OCI-LY1 (cell line): ENCODE measurements around the gene A2ML1.
"Not testable (repeated sequence)": the region's sequence is repeated elsewhere in the genome, so short reads cannot be mapped to it uniquely, and the experiment has no call there.

Experiments used
- H2AFZ ChIP-seq: fragments of 200-600 bp; sonication (generic), shearing (Covaris generic); 2 replicates; pipeline ENCODE4 v1.6.0; 2014; ENCODE audit warnings: antibody characterized with exemption, mild to moderate bottlenecking, low read length
- H3F3A ChIP-seq: fragments of 200-600 bp; sonication (generic), shearing (Covaris generic); 2 replicates; pipeline ENCODE4 v1.6.0; 2014; ENCODE audit warnings: mild to moderate bottlenecking, antibody characterized with exemption, low read length, moderate library complexity; ENCODE audit not compliant: insufficient read depth
- H3K27ac ChIP-seq: fragments of 200-600 bp; sonication (generic); 2 replicates; pipeline ENCODE4 v1.5.1; 2014; ENCODE audit warnings: low read length, mixed run types, mild to moderate bottlenecking, low read depth; ENCODE audit not compliant: poor library complexity, severe bottlenecking
- H3K27me3 ChIP-seq: fragments of 200-600 bp; sonication (generic); 2 replicates; pipeline ENCODE4 v1.6.0; 2014; ENCODE audit warnings: antibody characterized with exemption, mild to moderate bottlenecking, low read length, moderate library complexity; ENCODE audit not compliant: insufficient read depth
- H3K36me3 ChIP-seq: fragments of 200-600 bp; sonication (generic); 2 replicates; pipeline ENCODE4 v1.6.1; 2014; ENCODE audit warnings: mild to moderate bottlenecking, antibody characterized with exemption, low read length, moderate library complexity, mixed read lengths; ENCODE audit not compliant: insufficient read depth
- H3K4me1 ChIP-seq: fragments of 200-600 bp; sonication (generic); 2 replicates; pipeline ENCODE4 v1.5.1; 2014; ENCODE audit warnings: mild to moderate bottlenecking, low read length, moderate library complexity; ENCODE audit not compliant: insufficient read depth, severe bottlenecking
- H3K4me2 ChIP-seq: fragments of 200-600 bp; sonication (generic), shearing (Covaris generic); 2 replicates; pipeline ENCODE4 v1.6.1; 2014; ENCODE audit warnings: low read length
- H3K4me3 ChIP-seq: fragments of 200-600 bp; sonication (generic); 2 replicates; pipeline ENCODE4 v1.5.1; 2014; ENCODE audit warnings: low read length, low read depth, mild to moderate bottlenecking, mixed read lengths; ENCODE audit not compliant: poor library complexity, severe bottlenecking
- H3K79me2 ChIP-seq: fragments of 200-600 bp; shearing (Covaris generic); 2 replicates; pipeline ENCODE4 v1.6.1; 2016; ENCODE audit warnings: mixed run types, low read length, mixed read lengths; ENCODE audit not compliant: insufficient read depth
- H3K9ac ChIP-seq: fragments of 200-600 bp; sonication (generic), shearing (Covaris generic); 2 replicates; pipeline ENCODE4 v1.6.1; 2014; ENCODE audit warnings: mild to moderate bottlenecking, low read length, mixed read lengths
- H3K9me2 ChIP-seq: fragments of 200-600 bp; sonication (generic), shearing (Covaris generic); 2 replicates; pipeline ENCODE4 v1.6.1; 2014; ENCODE audit warnings: low read depth, mild to moderate bottlenecking, low read length, mixed read lengths
- H3K9me3 ChIP-seq: fragments of 200-600 bp; shearing (Covaris generic); 2 replicates; pipeline ENCODE4 v1.6.1; 2014; ENCODE audit warnings: low read length, mixed read lengths
- H4K20me1 ChIP-seq: fragments of 200-600 bp; sonication (generic), shearing (Covaris generic); 2 replicates; pipeline ENCODE4 v1.6.0; 2016; ENCODE audit warnings: mild to moderate bottlenecking, low read length; ENCODE audit not compliant: insufficient read depth
- CTCF ChIP-seq: fragments of 200-600 bp; sonication (generic), shearing (Covaris generic); IDR thresholded peaks from 2 replicates; pipeline ENCODE4 v1.5.1; 2017; ENCODE audit warnings: mild to moderate bottlenecking, antibody characterized with exemption, low read length, moderate library complexity, mixed read lengths
- EZH2 ChIP-seq: fragments of 200-600 bp; sonication (generic), shearing (Covaris generic); IDR thresholded peaks from 2 replicates; pipeline ENCODE4 v1.8.0; 2017; ENCODE audit warnings: borderline replicate concordance, mixed run types, mild to moderate bottlenecking, antibody characterized with exemption, low read length, moderate library complexity, mixed read lengths

The A2ML1 gene

GRCh38 chr12:8914033-8914715, 91.8 kb downstream of the A2ML1 start, which contains the start of gene PHC1:
Gene PHC1 (plus strand): TSS chr12:8914509. CDS start chr12:8917678, 3,169 bp downstream.
- H2AFZ ChIP-seq, result 0 out of 2 replicates have a peak within 1 kb of the TSS, but pooled peaks have one; percentile 27
- peak within 1 kb of the TSS; percentile 27 for H3K27ac ChIP-seq
- peak within 1 kb of the TSS; percentile 70 for H3K9ac ChIP-seq
- H4K20me1 ChIP-seq, H3F3A ChIP-seq, H3K9me3 ChIP-seq, H3K9me2 ChIP-seq, H3K79me2 ChIP-seq, H3K36me3 ChIP-seq, H3K27me3 ChIP-seq: not testable (repeated sequence)
- H3K4me2 ChIP-seq, result peak within 1 kb of the TSS; percentile 84
- peak; percentile 41; the same call in 1 of the 2 replicates for TF ChIP-seq CTCF
- peak within 1 kb of the TSS; percentile 73 for H3K4me3 ChIP-seq
- H3K4me1 ChIP-seq, result peaks cover 45% of the 10 kb centered on the region

- no peaks in the 10 kb centered on the region for H4K20me1 ChIP-seq
- H3K27ac ChIP-seq, result no peak overlapping the region
- H3K9ac ChIP-seq, result peak overlapping the region; percentile 70
- H2AFZ ChIP-seq, result no peak overlapping the region
- peaks cover 6% of the 10 kb centered on the region; the same call in 1 of the 2 replicates for H3K36me3 ChIP-seq
- H3K4me2 ChIP-seq, result peak overlapping the region; percentile 84
- TF ChIP-seq EZH2 (no peak), CTCF (no peak)
- H3K79me2 ChIP-seq, result 0 out of 2 replicates have a peak, but pooled peaks cover 6% of the 10 kb centered on the region
- H3K27me3 ChIP-seq, result no peaks in the 10 kb centered on the region
- H3K4me1 ChIP-seq, result peaks cover 45% of the 10 kb centered on the region
- no peaks in the 10 kb centered on the region for H3K9me3 ChIP-seq
- peaks cover 7% of the 10 kb centered on the region; the same call in 1 of the 2 replicates for H3F3A ChIP-seq
- peak overlapping the region; percentile 73 for H3K4me3 ChIP-seq
- H3K9me2 ChIP-seq, result no peaks in the 10 kb centered on the region
Measured at GRCh38 chr12:8914716-8915526, 92.5 kb downstream of the A2ML1 start.

DNA sequence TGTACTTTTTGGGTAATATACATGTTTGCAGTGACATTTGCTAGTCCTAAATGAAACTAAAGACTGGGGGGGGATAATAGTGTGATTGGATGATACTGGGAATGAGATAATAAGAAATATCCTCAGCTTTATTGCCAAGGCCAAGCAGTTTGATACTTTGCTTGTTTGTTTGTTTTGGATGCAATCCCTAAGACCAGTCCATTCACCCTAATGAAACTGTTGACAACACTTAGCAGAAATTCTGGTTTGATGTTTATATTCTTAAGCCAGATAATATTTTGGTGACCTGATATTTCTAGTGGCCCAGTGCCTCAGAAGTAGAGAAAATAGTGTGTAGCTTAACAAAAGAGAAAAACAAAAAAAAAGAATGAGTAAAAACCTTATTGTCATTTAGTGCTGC, 93.7 kb downstream of the A2ML1 start:
- peak overlapping the region; percentile 73 for H3K4me3 ChIP-seq
- H3K9me3 ChIP-seq, result no peaks in the 10 kb centered on the region
- no peaks in the 10 kb centered on the region for H3K9me2 ChIP-seq
- peaks cover 15% of the 10 kb centered on the region; the same call in 1 of the 2 replicates for H3K36me3 ChIP-seq
- TF ChIP-seq CTCF, result no peak
- no peak for TF ChIP-seq EZH2
- peaks cover 43% of the 10 kb centered on the region for H3K4me1 ChIP-seq
- peak overlapping the region; percentile 84 for H3K4me2 ChIP-seq
- H3K27me3 ChIP-seq, result no peaks in the 10 kb centered on the region
- 0 out of 2 replicates have a peak, but pooled peaks cover 6% of the 10 kb centered on the region for H3K79me2 ChIP-seq
- no peak overlapping the region for H3K27ac ChIP-seq
- peaks cover 7% of the 10 kb centered on the region; the same call in 1 of the 2 replicates for H3F3A ChIP-seq
- no peak overlapping the region for H2AFZ ChIP-seq
- H3K9ac ChIP-seq, result no peak overlapping the region; the same call in 1 of the 2 replicates
- H4K20me1 ChIP-seq, result no peaks in the 10 kb centered on the region
